HCT116 (cell line): ENCODE measurements around the gene KIF21B. TPM values are rescaled to one million over a fixed set of nuclear protein-coding genes. Genes with fewer than 3 reads are reported as not detected.

ENCODE experiments used
- ATAC-seq: fragments of 200-7000 bp; cut with Tn5 transposase; 2 replicates; pipeline ENCODE4 v1.9.1; 2020; ENCODE audit warnings: mild to moderate bottlenecking, moderate library complexity
- BruUV-seq: library from RNA; stranded (reverse); fragments of 400-500 nt; replicated peaks from 2 replicates; lab custom pipeline; 2021; lab: Mats Ljungman, UMichigan
- CTCF ChIA-PET: fragments of 300-600 bp; sonication (Branson Sonifier 250); formaldehyde crosslinking; loops from one replicate; lab custom pipeline; 2021; ENCODE audit warnings: antibody characterized with exemption; lab: Charles Lee
- POLR2A ChIA-PET: fragments of 300-600, 350-600 bp; sonication (Branson Sonifier 250); formaldehyde crosslinking; loops from one replicate; lab custom pipeline; 2021; ENCODE audit warnings: antibody characterized with exemption; lab: Charles Lee
- RAD21 ChIA-PET, 2 experiments: fragments of 300-600 bp; sonication (Branson Sonifier 250); formaldehyde crosslinking; loops; one replicate each; lab custom pipeline; 2023; ENCODE audit warnings: low total read pairs in 2 of 2; ENCODE audit not compliant: uncharacterized antibody in 2 of 2, unreplicated experiment in 2 of 2, low non-redundant PET in 1 of 2; lab: Charles Lee
- DNase-seq: peaks from one replicate; pipeline ENCODE4 v3.0.0-alpha.2; 2010; ENCODE audit warnings: low read depth, low spot score
- H2AFZ ChIP-seq: fragments of 200-600 bp; shearing (Covaris generic), sonication (generic); 2 replicates; pipeline ENCODE4 v1.6.1; 2017; ENCODE audit warnings: low read depth, mixed run types, mixed read lengths, antibody characterized with exemption, low read length; ENCODE audit not compliant: poor library complexity, severe bottlenecking
- H3K27ac ChIP-seq: 2 replicates; pipeline ENCODE4 v1.5.1; 2012; ENCODE audit warnings: low read depth, low read length
- H3K27me3 ChIP-seq: fragments of 200-600 bp; sonication (generic); 2 replicates; pipeline ENCODE4 v1.6.1; 2016; ENCODE audit warnings: mixed run types, low read length, mixed read lengths; ENCODE audit not compliant: insufficient read depth
- H3K36me3 ChIP-seq, 2 experiments: fragments of 200-500 bp in 1 of 2; fragments of 200-600 bp in 1 of 2; sonication (Bioruptor generic) in 1 of 2; sonication (generic) in 1 of 2; 2 replicates each; pipeline versions ENCODE4 v1.5.1 to v1.6.1; 2014 to 2016; ENCODE audit warnings: low read length in 2 of 2, inconsistent platforms in 1 of 2, mixed read lengths in 1 of 2, mixed run types in 1 of 2; ENCODE audit not compliant: insufficient read depth in 2 of 2, control insufficient read depth in 1 of 2
- H3K4me1 ChIP-seq, 2 experiments: fragments of 200-600 bp in 1 of 2; sonication (generic) in 1 of 2; 2 replicates each; pipeline versions ENCODE4 v1.5.1 to v1.6.1; 2012 to 2017; ENCODE audit warnings: low read length in 2 of 2, inconsistent platforms in 1 of 2, mild to moderate bottlenecking in 1 of 2, mixed read lengths in 1 of 2, mixed run types in 1 of 2, moderate library complexity in 1 of 2; ENCODE audit not compliant: insufficient read depth in 2 of 2, control insufficient read depth in 1 of 2
- H3K4me2 ChIP-seq: fragments of 200-600 bp; sonication (generic); 2 replicates; pipeline ENCODE4 v1.6.1; 2017; ENCODE audit warnings: mixed run types, low read length, mixed read lengths
- H3K4me3 ChIP-seq, 2 experiments: fragments of 200-600 bp in 1 of 2; sonication (generic) in 1 of 2; replicated peaks in 1 of 2; 2 replicates each; pipeline ENCODE4 v1.5.1; 2011 to 2016; ENCODE audit warnings: low read length in 2 of 2, control low read depth in 1 of 2, low read depth in 1 of 2, mild to moderate bottlenecking in 1 of 2, mixed read lengths in 1 of 2, mixed run types in 1 of 2
- H3K79me2 ChIP-seq: fragments of 200-600 bp; sonication (generic); 2 replicates; pipeline ENCODE4 v1.6.1; 2017; ENCODE audit warnings: mild to moderate bottlenecking, mixed run types, low read length, moderate library complexity, mixed read lengths; ENCODE audit not compliant: insufficient read depth
- H3K9ac ChIP-seq: fragments of 200-600 bp; sonication (generic); 2 replicates; pipeline ENCODE4 v1.6.1; 2016; ENCODE audit warnings: low read length, mixed read lengths
- H3K9me2 ChIP-seq: fragments of 200-600 bp; sonication (generic), shearing (Covaris generic); 2 replicates; pipeline ENCODE4 v1.6.1; 2017; ENCODE audit warnings: mixed run types, mild to moderate bottlenecking, moderate library complexity; ENCODE audit not compliant: insufficient read depth
- H3K9me3 ChIP-seq, 2 experiments: fragments of 200-500 bp in 1 of 2; fragments of 200-600 bp in 1 of 2; sonication (Bioruptor generic) in 1 of 2; sonication (generic) in 1 of 2; 2 replicates each; pipeline ENCODE4 v1.6.1; 2014 to 2017; ENCODE audit warnings: low read length in 2 of 2, mixed read lengths in 2 of 2, inconsistent platforms in 1 of 2, low read depth in 1 of 2, mild to moderate bottlenecking in 1 of 2, mixed run types in 1 of 2, moderate library complexity in 1 of 2; ENCODE audit not compliant: control insufficient read depth in 1 of 2, insufficient read depth in 1 of 2
- H4K20me1 ChIP-seq: fragments of 200-600 bp; sonication (generic), shearing (Covaris generic); 2 replicates; pipeline ENCODE4 v1.6.1; 2017; ENCODE audit warnings: mixed run types, mild to moderate bottlenecking, moderate library complexity; ENCODE audit not compliant: insufficient read depth
- CBX3 ChIP-seq: IDR thresholded peaks from 2 replicates; pipeline ENCODE4 v1.6.1; 2012; ENCODE audit warnings: low read depth
- JUND ChIP-seq: IDR thresholded peaks from 2 replicates; pipeline ENCODE4 v1.6.1; 2012
- POLR2A ChIP-seq: IDR thresholded peaks from 2 replicates; pipeline ENCODE4 v1.7.0; 2011; ENCODE audit warnings: borderline replicate concordance; ENCODE audit not compliant: insufficient read depth, insufficient read length; ENCODE audit errors: extremely low read depth
- POLR2AphosphoS5 ChIP-seq: IDR thresholded peaks from 2 replicates; pipeline ENCODE4 v1.6.1; 2011; ENCODE audit warnings: mild to moderate bottlenecking, low read depth, low read length, moderate library complexity
- SP1 ChIP-seq: IDR thresholded peaks from 2 replicates; pipeline ENCODE4 v1.6.1; 2012; ENCODE audit warnings: low read depth
- SRF ChIP-seq: IDR thresholded peaks from 2 replicates; pipeline ENCODE4 v1.6.1; 2012; ENCODE audit warnings: low read depth
- YY1 ChIP-seq: IDR thresholded peaks from 2 replicates; pipeline ENCODE4 v1.6.1; 2011; ENCODE audit warnings: low read length, low read depth, moderate library complexity, mild to moderate bottlenecking; ENCODE audit not compliant: insufficient replicate concordance; ENCODE audit errors: extremely low read depth
- intact Hi-C: fragments of 100-400 bp; cut with micrococcal nuclease; formaldehyde crosslinking; loops from 2 replicates; pipeline ENCODE4 v1.10.0; 2022
- total RNA-seq: library from RNA; stranded (reverse); gene quantifications from one replicate; pipeline ENCODE4 v1.2.1, GENCODE V29; 2021; ENCODE audit not compliant: unreplicated experiment

The KIF21B gene
- total RNA-seq, 1 experiment from 2014 or later: 6.1 TPM

- intact Hi-C loops: no loop called here
- no peaks in the 10 kb centered on the region for H3K9me3 ChIP-seq
- POLR2A ChIA-PET: no interaction called here
- no peak for ATAC-seq
- RAD21 ChIA-PET: no interaction called here
- H3K27ac ChIP-seq: no peak overlapping the region
- BruUV-seq: no TSS peak
- H2AFZ ChIP-seq: no peak overlapping the region
- CTCF ChIA-PET: interaction anchor here (1.3 to 2.3 kb wide), 3 partner anchors 12 to 105 kb away, joined by 3 to 14 read pairs (median 7); no protein-coding TSS in a partner anchor
- no peak for DNase-seq
- no peak overlapping the region for H3K9ac ChIP-seq
- H3K4me1 ChIP-seq: peaks cover 2 to 12% of the 10 kb centered on the region in 2 experiments; a peak in 3 of 4 replicates
- TF ChIP-seq POLR2A (no peak), YY1 (no peak), SP1 (no peak)
- no peaks in the 10 kb centered on the region for H4K20me1 ChIP-seq
- no peaks in the 10 kb centered on the region for H3K9me2 ChIP-seq
- no peaks in the 10 kb centered on the region for H3K79me2 ChIP-seq
- H3K4me3 ChIP-seq: no peak overlapping the region
- H3K27me3 ChIP-seq: no peaks in the 10 kb centered on the region
- H3K36me3 ChIP-seq: no peaks in the 10 kb centered on the region
- no peak overlapping the region for H3K4me2 ChIP-seq
Observed at GRCh38 chr1:201013991-201014815, 9.3 kb downstream of the KIF21B start.

GRCh38 chr1:201013031-201013485, 10.5 kb downstream of the KIF21B start:
- H3K4me2 ChIP-seq: no peak overlapping the region
- H3K79me2 ChIP-seq: no peaks in the 10 kb centered on the region
- ATAC-seq: 0 out of 2 replicates have a peak, but pooled peaks have one; percentile 35
- no peak overlapping the region for H3K9ac ChIP-seq
- no TSS peak for BruUV-seq
- H3K9me3 ChIP-seq: no peaks in the 10 kb centered on the region
- TF ChIP-seq SRF (no peak), CBX3 (no peak), JUND (no peak), POLR2AphosphoS5 (no peak)
- ChIA-PET RAD21 (no interaction called here), POLR2A (no interaction called here), CTCF (no interaction called here)
- H3K27me3 ChIP-seq: no peaks in the 10 kb centered on the region
- intact Hi-C loops: no loop called here
- H3K4me1 ChIP-seq: peaks cover 0 to 10% of the 10 kb centered on the region in 2 experiments; a peak in 1 of 4 replicates
- no peaks in the 10 kb centered on the region for H4K20me1 ChIP-seq
- H3K4me3 ChIP-seq: no peak overlapping the region
- H3K36me3 ChIP-seq: no peaks in the 10 kb centered on the region
- no peak for DNase-seq
- no peak overlapping the region for H3K27ac ChIP-seq
- no peaks in the 10 kb centered on the region for H3K9me2 ChIP-seq
- H2AFZ ChIP-seq: no peak overlapping the region
